Islet precursor cell (in vitro differentiated cells): Measurements from ENCODE around the gene ETHE1.

Experiments used
- DNase-seq: peaks from one replicate; pipeline ENCODE4 v3.0.0-alpha.2; 2018

ETHE1 gene

GRCh38 chr19:43526884-43527859, at the start of gene ETHE1:
Gene ETHE1 (minus strand): TSS chr19:43527201. CDS start chr19:43527177, 24 bp downstream.
- DNase-seq = peak; percentile 89

DNA sequence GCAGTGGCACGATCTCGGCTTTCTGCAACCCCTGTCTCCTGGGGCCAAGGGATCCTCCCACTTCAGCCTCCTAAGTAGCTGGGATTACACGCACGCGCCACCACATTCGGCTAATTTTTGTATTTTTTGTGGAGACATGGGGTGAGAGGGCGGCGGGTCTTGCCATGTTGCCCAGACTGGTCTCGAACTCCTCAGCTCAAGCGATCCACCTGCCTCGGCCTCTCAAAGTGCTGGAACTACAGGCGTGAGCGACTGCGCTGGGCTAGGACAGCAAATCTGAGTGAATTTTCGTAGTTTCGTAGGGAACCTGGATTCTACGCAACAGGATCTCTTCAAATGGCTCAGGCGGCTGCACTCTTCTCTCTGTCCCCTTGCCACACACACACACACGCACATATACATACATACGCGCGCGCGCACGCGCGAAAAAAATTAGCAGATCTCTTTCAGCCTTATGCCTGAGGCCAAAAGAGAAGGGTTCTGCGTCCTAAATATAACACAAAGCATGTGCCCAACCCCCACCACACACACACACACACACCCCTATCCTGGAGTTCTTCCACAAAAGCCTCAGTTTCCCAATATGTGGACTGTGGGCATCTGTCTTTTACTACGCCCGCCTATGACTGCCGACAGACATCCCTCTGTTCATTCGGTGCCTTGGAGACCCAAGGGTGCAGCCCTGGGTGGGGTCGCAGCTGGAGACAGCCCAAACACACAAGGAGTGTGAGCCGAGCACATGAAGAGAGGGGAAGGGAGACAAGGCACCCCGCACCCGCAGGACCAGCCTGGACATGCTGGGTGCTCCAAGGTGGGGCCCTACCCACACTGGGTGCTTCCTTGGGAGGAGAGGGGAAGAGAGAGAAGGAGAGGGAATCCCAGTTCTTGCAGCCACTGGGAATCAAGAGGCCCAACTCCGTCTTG, 49.2 kb upstream of the ETHE1 start:
- DNase-seq = no peak

DNA sequence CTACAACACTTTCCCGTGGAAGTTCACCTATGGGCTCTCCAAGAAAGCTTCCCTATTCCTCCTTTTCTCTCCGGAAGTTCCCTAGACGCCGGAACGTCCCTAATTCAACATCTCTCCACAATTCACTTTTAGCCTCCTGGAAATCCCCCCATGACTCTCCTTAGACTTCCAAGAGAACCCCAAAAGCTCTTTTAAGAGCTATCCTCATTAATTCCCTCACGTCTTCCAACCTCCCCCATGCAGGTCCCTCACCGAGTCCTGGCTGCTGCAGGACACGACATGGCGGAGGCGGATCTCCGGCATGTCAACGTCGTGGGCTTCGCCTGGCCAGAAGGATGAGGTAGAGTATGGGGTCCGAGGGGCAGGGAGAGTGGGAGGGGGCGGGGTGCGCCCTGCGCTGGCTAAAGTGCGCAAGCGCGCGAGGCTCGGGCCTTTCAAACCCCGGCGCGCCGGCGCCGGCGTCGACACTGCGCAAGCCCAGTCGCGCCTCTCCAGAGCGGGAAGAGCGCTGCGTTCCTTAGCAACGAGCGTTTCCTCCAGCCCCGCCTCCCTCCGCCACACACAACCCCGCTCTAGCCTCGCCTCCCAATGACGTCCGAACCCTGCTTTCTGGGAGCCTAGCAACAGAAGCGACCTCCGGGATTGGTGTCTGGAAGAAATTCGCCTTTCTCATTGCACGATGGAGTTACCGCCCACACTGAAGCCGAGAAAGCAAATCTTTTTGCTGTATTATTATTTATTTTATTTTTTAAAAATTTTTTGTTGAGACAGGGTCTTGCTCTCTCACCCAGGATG, 48.4 kb upstream of the ETHE1 start, which contains the start of the genes PINLYP and XRCC1:
Gene PINLYP, plus strand, starts transcription at position 646 of the 795 bp plus-strand sequence. CDS start 1,391 bp downstream, outside the sequence.
Gene XRCC1, minus strand, starts transcription at position 372 of the 795 bp plus-strand sequence. Its CDS starts 69 bp downstream, at position 303.
- DNase-seq = peak; percentile 98

- DNase-seq = no peak
These were observed 47.6 kb upstream of the ETHE1 start for GRCh38 chr19:43574424-43575155.

DNA sequence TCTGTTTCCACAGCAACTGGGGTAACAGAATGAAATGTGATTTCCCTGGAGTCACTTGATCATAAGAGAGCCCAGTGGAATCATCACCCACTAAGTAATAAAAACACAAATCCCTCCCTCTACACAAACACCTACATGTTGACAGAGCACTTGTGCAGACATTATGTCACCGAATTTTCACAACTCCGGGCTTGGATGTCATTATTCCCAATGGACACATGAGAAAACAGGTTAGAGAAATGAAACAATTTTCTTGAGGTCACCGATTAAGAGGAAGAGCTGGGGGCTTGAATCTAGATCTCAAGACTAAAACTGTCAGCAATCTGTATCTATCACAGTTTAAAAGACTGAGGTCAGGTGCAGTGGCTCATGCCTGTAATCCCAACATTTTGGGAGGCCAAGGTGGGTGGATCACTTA, 45.2 kb upstream of the ETHE1 start:
- DNase-seq = no peak

- DNase-seq = no peak
These were observed 43.3 kb upstream of the ETHE1 start for GRCh38 chr19:43570174-43570791.

- DNase-seq = no peak
These were observed 42.7 kb upstream of the ETHE1 start for GRCh38 chr19:43569657-43570056.

DNA sequence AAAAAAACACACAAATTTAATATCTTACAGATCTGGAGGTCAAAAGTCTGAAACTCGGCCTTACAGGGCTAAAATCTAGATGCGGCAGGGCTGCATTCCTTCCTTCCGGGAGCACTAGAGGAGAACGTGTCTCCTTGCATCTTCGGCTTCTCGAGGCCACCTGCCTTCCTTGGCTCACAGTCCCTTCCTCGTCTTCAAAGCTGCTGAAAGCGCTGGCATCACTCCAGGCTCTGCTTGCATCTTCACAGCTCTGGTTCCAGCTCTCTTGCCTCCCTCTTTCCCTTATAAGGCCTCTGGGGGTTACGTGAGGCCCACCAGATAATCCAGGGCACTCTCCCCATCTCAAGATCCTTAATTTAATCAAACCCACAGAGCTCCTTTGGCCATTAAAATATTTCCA, 37.8 kb upstream of the ETHE1 start:
- DNase-seq = no peak

DNA sequence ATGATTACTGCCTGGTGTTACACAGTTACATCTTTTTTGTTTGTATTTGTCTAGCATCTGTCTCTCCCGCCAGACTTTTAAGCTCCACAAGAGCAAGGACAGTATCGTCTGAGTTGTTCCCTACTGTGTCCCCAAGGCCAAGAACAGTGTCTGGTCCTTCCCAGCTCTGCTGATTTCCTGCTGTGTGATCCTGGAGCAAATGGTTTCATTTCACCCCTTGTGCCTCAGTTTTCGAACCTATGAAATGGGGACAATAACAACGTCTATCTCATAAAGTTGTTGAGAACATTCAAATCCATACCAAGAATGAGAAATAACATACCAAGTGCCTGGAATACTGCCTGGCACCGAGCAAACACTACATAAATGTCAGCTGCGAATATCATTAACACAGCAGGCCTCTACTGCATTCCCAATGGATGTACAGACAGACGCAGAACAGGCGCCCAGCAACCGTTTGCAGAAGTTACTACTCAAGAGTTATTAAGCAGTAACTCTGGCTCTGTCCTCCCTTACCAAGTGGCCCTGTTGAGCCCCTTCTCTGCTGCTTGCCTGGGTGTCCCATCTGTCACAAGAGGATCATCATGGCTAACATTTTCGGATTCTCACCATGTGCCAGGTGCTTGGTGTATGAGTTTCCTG, 36.9 kb upstream of the ETHE1 start:
- DNase-seq = no peak

DNA sequence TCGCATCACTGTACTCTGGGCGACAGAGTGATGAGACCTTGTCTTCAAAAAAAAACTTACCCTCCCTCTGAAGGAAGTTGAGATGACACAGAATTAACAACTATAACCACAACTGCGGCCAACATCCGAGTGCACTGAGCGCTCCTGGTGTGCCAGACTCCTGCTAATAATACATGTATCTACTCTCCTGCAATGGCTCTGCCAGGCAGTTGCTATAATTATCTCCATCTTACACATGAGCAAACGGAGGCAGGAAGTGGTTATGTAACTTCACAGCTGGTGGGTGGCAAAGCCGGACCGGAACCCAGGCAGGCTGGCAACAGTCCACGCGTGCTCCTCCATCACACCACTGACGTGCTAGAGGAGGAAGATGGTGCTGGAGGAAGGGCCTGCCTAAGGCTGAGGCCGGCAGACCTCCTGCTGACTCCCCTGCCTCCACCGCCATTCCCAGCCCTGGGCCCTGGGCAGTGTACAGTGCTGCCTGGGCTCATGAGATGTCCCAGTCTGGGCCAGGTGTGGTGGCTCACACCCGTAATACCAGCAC, 35.8 kb upstream of the ETHE1 start:
- no peak for DNase-seq

- no peak for DNase-seq
These were observed 35.3 kb upstream of the ETHE1 start for GRCh38 chr19:43562226-43562697.

DNA sequence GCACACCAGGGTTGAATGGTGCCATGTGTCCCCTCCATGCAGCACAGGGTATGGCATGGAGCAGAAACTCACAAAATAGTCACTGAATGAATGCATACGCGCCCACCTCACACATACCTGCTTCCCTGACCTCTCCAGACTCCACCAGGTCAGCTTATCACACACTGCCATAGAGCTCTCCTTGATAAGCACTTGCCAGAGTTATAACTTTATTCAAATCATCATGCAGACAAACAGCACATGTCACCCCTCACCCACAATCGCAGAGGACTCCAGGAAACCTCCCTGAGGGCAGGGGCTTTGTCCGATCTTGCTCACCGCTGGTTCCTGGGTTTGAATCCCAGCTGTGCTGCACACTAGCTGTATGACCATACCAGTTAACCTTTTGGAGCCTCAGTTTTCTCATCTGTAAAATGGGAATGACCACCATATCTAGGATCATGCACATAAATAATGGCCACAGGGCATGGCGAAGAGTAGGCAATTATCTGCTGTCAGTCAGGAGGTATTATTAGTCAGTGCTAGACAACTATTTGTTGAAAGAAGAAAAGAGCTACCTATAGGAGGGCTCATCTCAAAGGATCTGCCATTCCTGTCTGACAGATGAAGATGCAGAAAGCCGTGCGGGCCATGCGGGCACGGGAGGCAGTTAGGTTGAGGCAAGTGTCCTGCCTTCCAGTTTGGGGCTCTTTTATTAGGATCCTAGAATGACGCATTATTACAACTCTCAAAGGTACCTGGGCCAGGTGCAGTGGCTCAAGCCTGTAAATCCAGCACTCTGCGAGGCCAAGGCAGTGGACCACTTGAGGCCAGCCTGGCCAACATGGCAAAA, 34.4 kb upstream of the ETHE1 start:
- no peak for DNase-seq

- DNase-seq = peak; percentile 65
These were observed 33.7 kb upstream of the ETHE1 start for GRCh38 chr19:43560687-43561086.

DNA sequence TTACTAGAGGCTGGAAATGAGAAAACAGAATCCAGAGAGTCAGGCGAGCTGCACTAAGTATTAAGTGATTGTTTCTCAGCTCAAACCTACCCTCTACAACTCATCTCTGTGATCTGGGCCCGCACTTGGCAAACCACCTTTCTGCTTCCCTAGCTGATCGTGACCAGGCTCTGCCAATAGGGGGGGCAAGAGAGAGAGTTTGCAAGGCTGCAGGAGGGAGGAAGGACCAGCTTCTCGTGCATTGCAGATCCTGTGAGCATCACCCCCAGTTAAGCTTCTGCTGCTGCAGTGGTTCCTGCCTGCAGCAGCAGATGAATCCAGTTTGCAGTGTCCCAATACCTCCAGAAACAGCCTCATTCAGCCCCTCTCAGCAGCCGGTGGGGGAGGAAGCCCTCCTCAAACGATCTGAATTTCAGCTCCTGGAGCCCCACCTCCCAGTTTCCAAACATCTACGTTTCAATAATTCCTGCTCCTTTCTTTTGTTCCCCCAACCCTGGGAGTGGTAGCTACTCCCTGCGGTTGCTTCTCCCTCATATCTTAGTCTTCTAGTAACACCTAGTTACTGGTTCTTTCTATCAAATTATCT, 28.3 kb upstream of the ETHE1 start:
- peak; percentile 88 for DNase-seq

DNA sequence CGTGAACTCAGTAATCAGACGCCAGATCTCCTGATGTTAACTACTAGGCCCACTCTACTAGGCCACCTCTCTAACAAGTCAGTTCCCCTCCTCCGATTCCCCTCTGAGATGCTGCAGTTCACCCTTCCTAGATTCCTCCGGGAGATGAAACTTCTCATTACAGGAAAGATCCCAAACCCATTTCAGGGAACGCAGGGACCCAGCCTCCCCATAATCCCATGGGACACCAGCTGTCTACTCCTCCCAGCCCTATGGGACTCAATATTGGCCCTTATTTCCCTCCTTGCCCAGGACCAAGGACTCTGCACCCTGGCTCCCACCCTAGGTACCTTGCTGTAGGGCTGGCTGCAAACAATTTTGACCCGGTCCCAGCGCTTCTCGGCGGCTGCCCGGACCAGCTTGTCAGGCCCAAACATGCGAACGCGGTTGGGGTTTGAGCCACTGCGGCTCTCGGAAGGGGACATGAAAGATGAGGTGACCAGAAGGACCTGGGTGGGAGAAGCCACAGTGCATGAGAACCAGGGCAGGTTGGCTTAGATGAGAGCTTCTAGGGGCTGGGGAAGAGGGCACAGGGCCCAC, 27.4 kb upstream of the ETHE1 start:
- no peak for DNase-seq

GRCh38 chr19:43553656-43554055, 26.7 kb upstream of the ETHE1 start:
- DNase-seq = no peak

DNA sequence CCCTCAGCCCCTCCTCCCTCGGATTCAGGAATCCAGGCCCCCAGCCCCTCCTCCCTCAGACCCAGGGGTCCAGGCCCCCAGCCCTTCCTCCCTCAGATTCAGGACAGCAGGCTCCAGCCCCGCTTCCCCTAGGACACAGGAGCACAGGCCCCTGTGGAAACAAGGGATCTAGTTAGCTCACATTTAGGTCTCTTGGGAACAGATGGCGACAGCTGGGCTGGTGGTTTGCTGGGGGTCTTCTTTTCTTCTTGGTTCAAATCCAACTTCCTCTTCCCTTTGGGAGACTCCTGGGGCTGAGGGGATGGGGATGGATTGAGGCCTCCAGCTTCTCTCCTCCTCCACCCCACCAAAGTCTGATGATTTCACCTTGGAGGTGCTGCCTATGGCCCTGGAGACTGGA, 25.6 kb upstream of the ETHE1 start:
- no peak for DNase-seq

- no peak for DNase-seq
These were observed 25.1 kb upstream of the ETHE1 start for GRCh38 chr19:43552198-43552450.
